Measurements from ENCODE around the gene ARL14EP. TPM values are rescaled to one million over a fixed set of nuclear protein-coding genes. Genes with fewer than 3 reads are reported as not detected.

ARL14EP gene
- total RNA-seq, 1 donor from 2014 or later: 25.4 TPM

DNA sequence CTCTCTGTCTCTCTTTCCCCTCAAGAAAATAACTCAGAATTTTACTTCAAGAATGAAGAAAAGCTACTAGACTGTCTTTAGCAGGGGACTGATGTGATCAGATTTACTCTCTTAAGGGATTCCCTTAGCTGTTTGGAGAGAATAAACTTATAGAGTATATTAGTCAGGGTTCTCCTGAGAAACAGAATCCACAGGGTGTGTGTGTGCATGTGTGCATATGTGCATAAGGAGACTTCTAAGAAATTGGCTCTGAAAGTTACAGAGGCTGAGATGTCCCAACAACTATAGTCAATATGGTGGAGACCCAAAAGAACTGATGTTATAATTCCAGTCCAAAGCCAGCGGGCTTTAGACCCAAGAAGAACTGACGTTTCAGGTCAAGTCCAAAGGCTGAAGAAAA is 43.1 kb upstream of the ARL14EP start:
- Histone ChIP-seq H3K4me1 (ENCODE audit: insufficient read depth, low read length) (peaks cover 5% of the 10 kb centered on the region), H3K9me3 (ENCODE audit: insufficient read depth, low read depth, low read length) (no peaks in the 10 kb centered on the region), H3K27me3 (ENCODE audit: insufficient read depth, low read length) (no peaks in the 10 kb centered on the region), H3K36me3 (ENCODE audit: insufficient read depth, low read length) (no peaks in the 10 kb centered on the region), H4K20me1 (ENCODE audit: insufficient read depth, low read length) (no peaks in the 10 kb centered on the region), H3K27ac (ENCODE audit: low read depth, low read length) (no peak overlapping the region), H3K79me2 (ENCODE audit: insufficient read depth, low read length) (no peaks in the 10 kb centered on the region), H3K9ac (ENCODE audit: low read length) (no peak overlapping the region), H3K4me3 (ENCODE audit: insufficient read depth, low read depth, low read length) (no peak overlapping the region), H3K4me2 (ENCODE audit: low read length) (no peak overlapping the region), H2AFZ (ENCODE audit: low read depth, low read length) (no peak overlapping the region)
- FAIRE-seq: no peak
- Mint-ChIP-seq H3K9me3 (ENCODE audit: unreplicated experiment) (no peaks in the 10 kb centered on the region), H3K27me3 (ENCODE audit: low read depth, unreplicated experiment) (no peaks in the 10 kb centered on the region), H3K4me3 (ENCODE audit: unreplicated experiment) (no peak overlapping the region), H3K36me3 (ENCODE audit: low read depth, unreplicated experiment) (no peaks in the 10 kb centered on the region), H3K4me1 (ENCODE audit: low read depth, unreplicated experiment) (peaks cover 6% of the 10 kb centered on the region), H3K27ac (ENCODE audit: unreplicated experiment) (no peak overlapping the region)
- no peak for DNase-seq (ENCODE audit: low read depth)
- TF ChIP-seq CTCF (IDR thresholded peaks at IDR 0.05; ENCODE audit: insufficient read depth, low read depth, low read length): no peak
- TF ChIP-seq EZH2 (IDR thresholded peaks at IDR 0.05; ENCODE audit: insufficient read depth, low read length): no peak

GRCh38 chr11:30281476-30282288 is 41.2 kb upstream of the ARL14EP start:
- FAIRE-seq: no peak

More at GRCh38 chr11:30281476-30282288, 41.2 kb upstream of the ARL14EP start:
- Mint-ChIP-seq H3K9me3 (ENCODE audit: unreplicated experiment) (no peaks in the 10 kb centered on the region), H3K27ac (ENCODE audit: unreplicated experiment) (no peak overlapping the region), H3K27me3 (ENCODE audit: low read depth, unreplicated experiment) (no peaks in the 10 kb centered on the region), H3K36me3 (ENCODE audit: low read depth, unreplicated experiment) (no peaks in the 10 kb centered on the region), H3K4me3 (ENCODE audit: unreplicated experiment) (no peak overlapping the region), H3K4me1 (ENCODE audit: low read depth, unreplicated experiment) (peaks cover 6% of the 10 kb centered on the region)
- Histone ChIP-seq H2AFZ (ENCODE audit: low read depth, low read length) (peak overlapping the region; percentile 46), H3K4me2 (ENCODE audit: low read length) (no peak overlapping the region), H4K20me1 (ENCODE audit: insufficient read depth, low read length) (no peaks in the 10 kb centered on the region), H3K4me3 (ENCODE audit: insufficient read depth, low read depth, low read length) (no peak overlapping the region), H3K27me3 (ENCODE audit: insufficient read depth, low read length) (no peaks in the 10 kb centered on the region), H3K9me3 (ENCODE audit: insufficient read depth, low read depth, low read length) (no peaks in the 10 kb centered on the region), H3K9ac (ENCODE audit: low read length) (no peak overlapping the region), H3K27ac (ENCODE audit: low read depth, low read length) (no peak overlapping the region), H3K4me1 (ENCODE audit: insufficient read depth, low read length) (peaks cover 5% of the 10 kb centered on the region), H3K79me2 (ENCODE audit: insufficient read depth, low read length) (no peaks in the 10 kb centered on the region), H3K36me3 (ENCODE audit: insufficient read depth, low read length) (no peaks in the 10 kb centered on the region)
- DNase-seq (ENCODE audit: low read depth): no peak
- no peak for TF ChIP-seq CTCF (IDR thresholded peaks at IDR 0.05; ENCODE audit: insufficient read depth, low read depth, low read length)
- no peak for TF ChIP-seq EZH2 (IDR thresholded peaks at IDR 0.05; ENCODE audit: insufficient read depth, low read length)
